Activated naive CD4-positive, alpha-beta T cell treated with anti-CD3 and anti-CD28 coated beads for 36 hours (primary cell): ENCODE results near the gene ATF3. TPM values are rescaled to one million over a fixed set of nuclear protein-coding genes. Genes with fewer than 3 reads are reported as not detected.
"Not testable (repeated sequence)": the region's sequence is repeated elsewhere in the genome, so short reads cannot be mapped to it uniquely, and the experiment has no call there.

Experiments
- CTCF ChIA-PET: fragments of 350-600 bp; sonication (Branson Sonifier 250); formaldehyde crosslinking; loops from one replicate; lab custom pipeline; 2021; ENCODE audit warnings: antibody characterized with exemption; lab: Charles Lee
- DNase-seq: peaks from one replicate; pipeline ENCODE4 v3.0.0-alpha.2; 2020
- H3K27ac Mint-ChIP-seq: one replicate; pipeline ENCODE4 v1.8.0; 2021; ENCODE audit warnings: mild to moderate bottlenecking, mixed read lengths
- H3K27me3 Mint-ChIP-seq: one replicate; pipeline ENCODE4 v1.8.0; 2021; ENCODE audit warnings: low read depth, mixed read lengths
- H3K36me3 Mint-ChIP-seq: one replicate; pipeline ENCODE4 v1.8.0; 2021; ENCODE audit warnings: low read depth, mixed read lengths
- H3K4me1 Mint-ChIP-seq: one replicate; pipeline ENCODE4 v1.8.0; 2021; ENCODE audit warnings: low read depth, mixed read lengths
- H3K4me3 Mint-ChIP-seq: one replicate; pipeline ENCODE4 v1.8.0; 2021; ENCODE audit warnings: mild to moderate bottlenecking, moderate library complexity, mixed read lengths
- H3K9me3 Mint-ChIP-seq: one replicate; pipeline ENCODE4 v1.8.0; 2021; ENCODE audit warnings: mixed read lengths
- intact Hi-C: fragments of 100-400 bp; cut with micrococcal nuclease; formaldehyde crosslinking; loops from one replicate; pipeline ENCODE4 v1.15.1; 2023
- total RNA-seq, 2 experiments: library from RNA; stranded (reverse); gene quantifications; one replicate each; pipeline ENCODE4 v1.2.3, GENCODE V29; 2021

The ATF3 gene
- total RNA-seq, 2 experiments from 2014 or later, result 67.4 to 67.7 TPM

DNA sequence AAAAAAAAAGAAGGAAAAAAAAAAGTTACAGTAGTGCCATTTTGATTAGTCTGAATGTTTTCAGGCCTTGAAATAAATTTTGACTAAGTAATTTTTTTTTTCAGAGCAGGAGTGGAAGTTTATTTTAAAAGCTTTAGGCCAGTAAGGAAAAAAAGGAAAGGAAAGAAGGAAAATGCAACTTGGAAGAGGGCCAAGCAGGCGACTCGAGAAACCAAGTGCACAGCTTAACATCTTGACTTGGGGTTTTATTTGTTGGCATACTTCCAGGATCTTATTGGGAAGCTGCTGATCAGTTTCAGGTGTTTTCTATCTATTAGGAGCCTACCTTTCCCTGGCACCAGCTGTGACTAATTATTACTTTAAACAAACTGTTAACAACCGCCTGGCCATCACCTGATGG is 41.7 kb downstream of the ATF3 start:
- CTCF ChIA-PET, result interaction anchor here (1.7 to 2.9 kb wide), 2 partner anchors 15 to 173 kb away, joined by 5 to 15 read pairs; no protein-coding TSS in a partner anchor
- no peak overlapping the region for H3K4me3 Mint-ChIP-seq
- no peak for DNase-seq
- no peaks in the 10 kb centered on the region for H3K4me1 Mint-ChIP-seq
- H3K36me3 Mint-ChIP-seq, result no peaks in the 10 kb centered on the region
- intact Hi-C loops, result no loop called here
- H3K27ac Mint-ChIP-seq, result no peak overlapping the region
- peaks cover 6% of the 10 kb centered on the region for H3K27me3 Mint-ChIP-seq
- no peaks in the 10 kb centered on the region for H3K9me3 Mint-ChIP-seq

DNA sequence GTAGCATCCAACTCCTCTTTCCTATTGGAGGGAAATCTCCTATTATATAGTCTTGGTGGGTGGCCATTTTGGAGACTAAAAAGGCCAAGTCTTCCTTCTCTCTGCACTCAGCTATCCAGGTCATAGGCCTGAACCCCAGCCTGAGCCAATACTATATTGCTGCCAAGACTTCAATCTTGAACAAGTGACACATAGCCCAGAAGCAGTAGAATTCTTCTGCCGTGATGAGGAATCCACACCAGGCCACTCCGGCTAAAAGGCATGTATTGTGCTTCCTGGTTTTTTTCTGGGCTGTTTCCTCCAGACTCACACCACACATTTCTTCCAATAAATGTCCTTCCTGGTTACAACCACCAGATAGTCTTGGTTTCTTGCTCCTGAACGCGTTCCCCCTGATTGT is 43.0 kb downstream of the ATF3 start:
- H3K4me3 Mint-ChIP-seq, result no peak overlapping the region
- intact Hi-C loops, result no loop called here
- H3K4me1 Mint-ChIP-seq, result no peaks in the 10 kb centered on the region
- no peak overlapping the region for H3K27ac Mint-ChIP-seq
- H3K9me3 Mint-ChIP-seq, result no peaks in the 10 kb centered on the region
- H3K36me3 Mint-ChIP-seq, result no peaks in the 10 kb centered on the region
- DNase-seq, result no peak
- CTCF ChIA-PET, result interaction anchor here (1.1 to 2.9 kb wide), 2 partner anchors 13 to 22 kb away, joined by 3 to 15 read pairs; no protein-coding TSS in a partner anchor
- peaks cover 6% of the 10 kb centered on the region for H3K27me3 Mint-ChIP-seq

DNA sequence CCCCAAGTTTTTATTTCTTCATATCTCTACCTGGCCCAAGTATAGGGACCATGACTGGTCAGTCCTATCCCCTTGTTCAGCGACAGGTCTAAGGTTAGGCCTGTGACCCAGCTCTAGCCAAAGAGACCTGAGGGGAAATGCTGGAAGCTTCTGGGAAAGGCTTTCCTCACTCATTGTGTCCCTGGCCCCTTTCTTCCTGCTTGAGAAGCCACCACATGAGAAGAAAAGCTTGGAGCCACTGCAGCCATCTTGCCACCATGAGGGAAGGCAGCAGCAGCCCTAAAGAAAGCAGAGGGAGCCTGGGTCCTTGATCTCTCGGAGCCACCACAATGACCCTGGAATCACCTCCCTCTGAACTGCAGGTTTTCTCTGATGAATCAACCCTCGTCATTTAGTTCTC is 43.4 kb downstream of the ATF3 start:
- no peaks in the 10 kb centered on the region for H3K36me3 Mint-ChIP-seq
- no peaks in the 10 kb centered on the region for H3K9me3 Mint-ChIP-seq
- intact Hi-C loops, result no loop called here
- H3K27me3 Mint-ChIP-seq, result peaks cover 6% of the 10 kb centered on the region
- no peak for DNase-seq
- CTCF ChIA-PET, result interaction anchor here (1.1 to 2.9 kb wide), 2 partner anchors 13 to 22 kb away, joined by 3 to 15 read pairs; no protein-coding TSS in a partner anchor
- no peak overlapping the region for H3K4me3 Mint-ChIP-seq
- no peak overlapping the region for H3K27ac Mint-ChIP-seq
- no peaks in the 10 kb centered on the region for H3K4me1 Mint-ChIP-seq

DNA sequence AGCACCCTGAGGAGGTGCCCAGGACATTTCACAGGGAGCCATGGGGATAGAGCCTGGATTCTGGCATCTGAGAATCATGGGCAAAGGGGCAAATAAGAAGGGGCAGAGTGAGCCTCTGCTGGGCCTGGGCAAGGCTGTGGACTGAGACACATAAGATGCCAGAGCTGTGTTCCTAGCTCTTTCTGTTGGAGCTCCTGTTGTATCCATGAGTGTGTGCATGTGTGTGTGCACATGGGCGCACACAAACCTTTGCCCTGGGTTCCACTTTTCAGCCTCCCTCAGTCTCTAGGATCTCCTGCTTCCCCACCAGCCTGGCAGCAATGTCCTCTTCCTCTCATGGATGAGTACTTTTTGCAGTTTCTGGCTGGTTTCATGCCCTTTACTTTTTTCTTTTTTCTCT is 44.0 kb downstream of the ATF3 start:
- H3K27ac Mint-ChIP-seq, result no peak overlapping the region
- CTCF ChIA-PET, result interaction anchor here (0.6 to 1.5 kb wide), 3 partner anchors 12 to 197 kb away, joined by 3 to 11 read pairs (median 3); no protein-coding TSS in a partner anchor
- no peak for DNase-seq
- H3K9me3 Mint-ChIP-seq, result no peaks in the 10 kb centered on the region
- H3K27me3 Mint-ChIP-seq, result peaks cover 6% of the 10 kb centered on the region
- intact Hi-C loops, result no loop called here
- H3K4me3 Mint-ChIP-seq, result no peak overlapping the region
- no peaks in the 10 kb centered on the region for H3K36me3 Mint-ChIP-seq
- no peaks in the 10 kb centered on the region for H3K4me1 Mint-ChIP-seq

DNA sequence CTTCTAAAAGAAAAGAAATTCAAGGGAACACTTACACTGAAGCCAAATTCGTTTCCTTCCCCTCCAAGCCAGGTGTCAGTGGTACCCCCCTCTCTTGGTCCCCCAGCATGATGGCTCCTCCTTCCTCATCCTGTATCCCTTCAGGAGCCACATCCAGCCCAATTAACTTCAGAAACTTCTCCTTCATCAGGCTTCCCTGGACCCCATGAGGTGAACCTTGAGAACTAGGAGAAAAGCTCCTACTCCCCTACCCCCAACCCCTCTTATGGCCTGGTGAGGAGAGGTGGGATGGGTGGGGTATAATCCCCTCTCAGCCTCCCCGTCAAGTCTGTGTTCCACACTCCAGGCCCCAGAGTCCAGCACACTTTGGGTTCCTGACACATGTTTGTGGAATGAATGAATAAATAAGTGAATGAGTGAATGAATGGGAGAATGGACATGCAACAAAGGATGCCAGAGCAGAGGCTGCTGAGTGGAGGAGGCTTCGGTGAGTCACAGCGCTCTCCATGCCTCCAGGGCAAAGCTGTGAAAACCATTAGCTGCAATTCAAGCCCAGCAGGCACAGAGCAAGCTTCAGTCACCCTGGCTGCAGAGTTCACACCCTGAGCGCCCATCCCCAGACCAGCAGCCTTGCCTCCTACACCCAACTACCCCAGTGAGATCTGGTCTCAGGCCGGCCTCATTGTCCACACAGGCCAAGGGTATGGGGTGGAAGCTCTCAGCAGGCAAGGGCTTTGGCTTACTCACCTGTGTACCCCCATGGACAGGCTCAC is 47.3 kb downstream of the ATF3 start:
- CTCF ChIA-PET, result interaction anchor here (1.1 to 2.3 kb wide), 3 partner anchors 9 to 200 kb away, joined by 3 to 14 read pairs (median 4); no protein-coding TSS in a partner anchor
- H3K27me3 Mint-ChIP-seq, result peaks cover 10% of the 10 kb centered on the region
- H3K27ac Mint-ChIP-seq, result no peak overlapping the region
- no peak for DNase-seq
- H3K36me3 Mint-ChIP-seq, result no peaks in the 10 kb centered on the region
- intact Hi-C loops, result no loop called here
- no peaks in the 10 kb centered on the region for H3K9me3 Mint-ChIP-seq
- no peak overlapping the region for H3K4me3 Mint-ChIP-seq
- H3K4me1 Mint-ChIP-seq, result no peaks in the 10 kb centered on the region

DNA sequence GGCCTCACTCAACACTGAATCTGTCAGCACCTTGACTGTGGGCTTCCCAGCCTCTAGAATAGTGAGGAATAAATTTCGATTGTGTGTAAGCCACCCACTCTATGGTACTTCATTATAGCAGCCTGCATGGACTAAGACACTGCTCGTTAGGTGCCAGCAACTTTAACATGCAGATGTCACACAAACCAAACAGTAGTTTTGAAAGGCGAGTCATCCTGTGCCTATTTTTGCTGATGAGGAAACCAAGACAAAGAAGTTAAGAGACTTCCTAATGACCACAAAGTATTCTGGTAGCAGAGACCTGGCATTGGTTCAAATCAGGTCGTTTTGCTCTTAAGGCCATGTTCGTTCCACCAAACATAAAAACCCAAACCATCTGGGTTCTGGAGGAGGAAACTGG is 48.2 kb downstream of the ATF3 start:
- no peak overlapping the region for H3K4me3 Mint-ChIP-seq
- no peaks in the 10 kb centered on the region for H3K36me3 Mint-ChIP-seq
- peaks cover 10% of the 10 kb centered on the region for H3K27me3 Mint-ChIP-seq
- CTCF ChIA-PET, result interaction anchor here (0.6 to 2.3 kb wide), 3 partner anchors 8 to 201 kb away, joined by 3 to 14 read pairs (median 4); no protein-coding TSS in a partner anchor
- no peaks in the 10 kb centered on the region for H3K9me3 Mint-ChIP-seq
- no peak overlapping the region for H3K27ac Mint-ChIP-seq
- no peak for DNase-seq
- no peaks in the 10 kb centered on the region for H3K4me1 Mint-ChIP-seq
- intact Hi-C loops, result no loop called here

DNA sequence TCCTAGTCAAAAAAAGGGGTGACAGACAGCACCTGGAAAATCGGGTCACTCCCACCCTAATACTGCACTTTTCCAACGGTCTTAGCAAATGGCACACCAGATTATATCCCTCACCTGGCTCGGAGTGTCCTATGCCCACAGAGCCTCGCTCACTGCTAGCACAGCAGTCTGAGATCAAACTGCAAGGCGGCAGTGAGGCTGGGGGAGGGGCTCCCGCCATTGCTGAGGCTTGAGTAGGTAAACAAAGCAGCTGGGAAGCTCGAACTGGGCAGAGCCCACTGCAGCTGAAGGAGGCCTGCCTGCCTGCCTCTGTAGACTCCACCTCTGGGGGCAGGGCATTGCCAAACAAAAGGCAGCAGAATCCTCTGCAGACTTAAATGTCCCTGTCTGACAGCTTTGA is 49.7 kb downstream of the ATF3 start:
- H3K9me3 Mint-ChIP-seq, intact Hi-C loops, H3K4me3 Mint-ChIP-seq, H3K4me1 Mint-ChIP-seq, DNase-seq, H3K36me3 Mint-ChIP-seq, H3K27ac Mint-ChIP-seq: not testable (repeated sequence)
- CTCF ChIA-PET, result interaction anchor here (0.9 to 1.3 kb wide), 2 partner anchors 10 to 182 kb away, joined by 3 to 5 read pairs; no protein-coding TSS in a partner anchor
- peaks cover 13% of the 10 kb centered on the region for H3K27me3 Mint-ChIP-seq

DNA sequence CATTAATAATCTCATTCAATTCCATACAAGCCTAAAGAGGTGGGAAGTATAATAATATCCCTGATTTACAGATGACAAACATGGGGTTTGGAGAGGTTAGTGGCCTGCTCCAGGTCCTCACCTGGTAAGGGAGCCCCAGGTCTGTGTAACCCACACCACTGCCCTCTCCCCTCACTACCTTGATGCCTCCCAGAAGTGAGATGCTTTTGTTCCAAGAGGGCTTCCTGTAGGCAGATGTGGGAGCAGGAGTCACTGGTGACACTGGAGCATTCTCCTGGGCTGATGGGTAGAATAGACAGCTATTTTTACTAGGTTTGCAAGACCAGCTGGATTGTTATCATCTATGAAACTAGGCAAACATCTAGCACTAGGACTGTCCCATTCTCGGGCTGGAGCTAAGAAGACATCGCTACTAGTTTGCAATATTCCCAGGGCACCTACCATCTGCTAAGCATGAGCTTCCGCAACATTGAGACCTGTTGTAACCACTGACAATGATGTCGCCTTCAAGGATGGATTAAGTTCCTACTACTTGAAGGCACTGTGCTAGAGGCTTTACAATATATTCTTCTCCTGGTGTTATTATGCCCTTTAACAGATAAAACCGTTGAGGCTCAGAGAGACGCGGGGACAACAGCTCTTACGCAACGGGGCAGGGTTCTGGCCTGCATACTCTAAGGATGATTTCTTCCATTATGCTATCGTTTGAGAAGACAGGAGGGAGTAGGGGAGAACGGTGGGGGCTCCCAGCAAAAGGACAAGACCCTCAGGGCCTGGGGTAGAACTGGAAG is 56.0 kb downstream of the ATF3 start:
- Mint-ChIP-seq H3K27ac (no peak overlapping the region), H3K36me3 (no peaks in the 10 kb centered on the region), H3K27me3 (peaks cover 5% of the 10 kb centered on the region), H3K9me3 (no peaks in the 10 kb centered on the region), H3K4me1 (peaks cover 5% of the 10 kb centered on the region), H3K4me3 (no peak overlapping the region)
- intact Hi-C loops, result loop anchor here (1.0 kb wide), 6 partner anchors 35 to 331 kb away; partner anchors contain the start of gene BATF3
- no peak for DNase-seq
- CTCF ChIA-PET, result interaction anchor here (0.6 to 2.8 kb wide), 53 partner anchors 8 to 423 kb away, joined by 3 to 35 read pairs (median 5); partner anchors contain the start of genes BATF3, FLVCR1, NSL1 and TATDN3

DNA sequence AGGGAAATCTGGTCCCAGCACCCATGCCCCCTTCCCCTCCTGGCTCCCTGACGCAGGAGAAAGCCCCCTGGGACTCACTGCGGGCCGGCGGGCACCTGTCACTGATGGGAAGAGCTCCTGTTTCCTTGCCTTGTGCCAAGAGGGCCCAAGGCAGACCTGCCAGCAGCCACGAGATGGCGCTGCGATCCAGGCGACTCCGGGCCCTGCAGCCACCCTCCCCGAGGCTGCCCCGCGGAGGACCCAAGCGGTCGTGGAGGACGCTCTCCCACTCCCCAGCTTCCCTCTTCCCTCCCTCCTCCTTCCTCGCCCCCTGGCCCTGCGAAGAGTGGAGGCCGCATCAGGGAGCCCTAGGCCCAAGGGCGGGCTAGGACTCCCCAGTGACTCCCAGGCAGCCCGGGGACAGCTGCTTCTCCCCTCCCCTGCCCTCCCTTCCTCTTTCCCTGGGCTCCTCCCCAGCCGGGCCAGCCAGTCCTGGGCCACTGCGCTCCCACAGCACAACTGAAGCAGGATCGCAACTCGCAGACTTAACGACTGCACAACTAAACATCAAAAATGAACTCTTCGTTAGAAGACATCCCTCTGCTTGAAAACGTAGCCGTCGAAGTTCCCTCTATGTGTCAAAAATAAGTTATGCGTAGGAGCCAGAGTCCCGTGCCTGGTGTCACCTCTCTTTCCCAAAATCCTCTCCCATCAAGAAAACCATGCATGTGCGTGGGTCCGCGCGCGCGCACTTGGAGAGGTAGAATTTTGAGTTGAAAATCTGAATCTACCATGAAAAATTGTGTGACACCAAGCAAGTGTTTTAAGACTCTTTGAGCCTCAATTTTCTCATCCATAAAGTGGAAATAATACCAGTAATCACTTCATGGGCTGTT is 56.9 kb downstream of the ATF3 start:
- Mint-ChIP-seq H3K4me3 (peak overlapping the region; percentile 70), H3K4me1 (peaks cover 5% of the 10 kb centered on the region), H3K36me3 (no peaks in the 10 kb centered on the region), H3K27ac (peak overlapping the region; percentile 56), H3K27me3 (peaks cover 9% of the 10 kb centered on the region), H3K9me3 (no peaks in the 10 kb centered on the region)
- CTCF ChIA-PET, result interaction anchor here (0.6 to 2.8 kb wide), 55 partner anchors 10 to 424 kb away, joined by 3 to 35 read pairs (median 5); partner anchors contain the start of genes BATF3, FLVCR1, NSL1 and TATDN3
- intact Hi-C loops, result loop anchor here (1.0 kb wide), 6 partner anchors 34 to 330 kb away; partner anchors contain the start of gene BATF3
- peak; percentile 84 for DNase-seq

DNA sequence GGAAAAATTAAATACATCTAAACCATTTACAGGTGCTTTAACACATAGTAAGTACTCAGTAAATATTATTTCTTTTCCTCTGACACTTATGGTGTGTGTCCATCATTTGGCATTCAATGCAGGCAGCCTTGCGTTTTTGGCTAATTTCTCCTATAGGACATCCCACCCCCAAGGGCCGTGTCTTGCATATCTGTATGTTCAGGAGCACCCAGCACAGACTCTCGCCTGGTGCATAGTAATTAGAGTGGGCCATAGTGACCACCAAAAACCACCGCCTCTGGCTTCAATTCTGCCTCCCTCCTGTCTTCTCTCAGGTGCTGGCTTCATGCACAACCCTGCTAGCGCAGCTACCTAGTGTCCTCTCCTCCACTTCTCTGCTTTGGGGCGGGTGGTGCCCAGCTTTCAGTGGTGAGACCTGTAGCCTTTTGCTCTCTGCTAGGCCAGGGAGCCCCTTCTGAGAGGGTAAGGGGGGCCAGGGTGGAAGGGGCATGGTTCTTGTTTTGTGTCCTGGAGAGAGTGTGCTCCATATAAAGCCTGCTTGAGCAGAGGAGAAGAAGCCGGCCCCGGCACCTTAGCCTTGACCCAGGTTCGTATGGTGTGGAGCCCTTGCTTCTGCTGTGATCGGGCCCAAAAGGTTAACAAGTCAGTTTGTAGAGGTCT is 57.7 kb downstream of the ATF3 start:
- CTCF ChIA-PET, result interaction anchor here (0.9 to 2.8 kb wide), 23 partner anchors 12 to 332 kb away, joined by 3 to 35 read pairs (median 9); partner anchors contain the start of genes BATF3, NSL1 and TATDN3
- no peaks in the 10 kb centered on the region for H3K36me3 Mint-ChIP-seq
- intact Hi-C loops, result no loop called here
- no peaks in the 10 kb centered on the region for H3K9me3 Mint-ChIP-seq
- no peak overlapping the region for H3K27ac Mint-ChIP-seq
- H3K27me3 Mint-ChIP-seq, result peaks cover 12% of the 10 kb centered on the region
- DNase-seq, result no peak
- peaks cover 9% of the 10 kb centered on the region for H3K4me1 Mint-ChIP-seq
- no peak overlapping the region for H3K4me3 Mint-ChIP-seq
